Liver (tissue), 9 donors: ENCODE data around the gene PTPA. TPM values are rescaled to one million over a fixed set of nuclear protein-coding genes. Genes with fewer than 3 reads are reported as not detected.

Source experiments
- DNase-seq: peaks from one replicate; pipeline ENCODE4 v3.0.0-alpha.2; 2017; ENCODE audit warnings: low spot score
- H3K27ac ChIP-seq, 2 donors: one replicate each; pipeline ENCODE4 v1.7.0; 2013; ENCODE audit warnings: inconsistent platforms in 2 of 2, low read length in 2 of 2, control low read depth in 1 of 2, low read depth in 1 of 2, mild to moderate bottlenecking in 1 of 2
- H3K27me3 ChIP-seq, 4 donors: one replicate each; pipeline versions ENCODE4 v1.6.1 to v1.7.0; 2013; ENCODE audit warnings: low read length in 3 of 4, inconsistent platforms in 1 of 4, mild to moderate bottlenecking in 1 of 4, moderate library complexity in 1 of 4; ENCODE audit not compliant: control insufficient read depth in 4 of 4, insufficient read depth in 4 of 4
- H3K36me3 ChIP-seq, 4 donors: one replicate each; pipeline versions ENCODE4 v1.6.1 to v1.7.0; 2013; ENCODE audit warnings: low read length in 3 of 4, mild to moderate bottlenecking in 3 of 4, low read depth in 1 of 4, moderate library complexity in 1 of 4; ENCODE audit not compliant: control insufficient read depth in 4 of 4, insufficient read depth in 3 of 4
- H3K4me1 ChIP-seq, 4 donors: one replicate each; pipeline versions ENCODE4 v1.6.1 to v1.7.0; 2013; ENCODE audit warnings: low read length in 3 of 4, mild to moderate bottlenecking in 3 of 4, moderate library complexity in 1 of 4; ENCODE audit not compliant: control insufficient read depth in 4 of 4, insufficient read depth in 4 of 4
- H3K4me3 ChIP-seq, 3 donors: one replicate each; pipeline versions ENCODE4 v1.6.1 to v1.7.0; 2013; ENCODE audit warnings: low read length in 3 of 3, control low read depth in 1 of 3, low read depth in 1 of 3, mild to moderate bottlenecking in 1 of 3
- H3K9ac ChIP-seq, 2 donors: one replicate each; pipeline ENCODE4 v1.7.0; 2013; ENCODE audit warnings: low read length in 2 of 2, mild to moderate bottlenecking in 2 of 2, moderate library complexity in 2 of 2, control low read depth in 1 of 2, low read depth in 1 of 2
- H3K9me3 ChIP-seq, 4 donors: one replicate each; pipeline versions ENCODE4 v1.6.1 to v1.7.0; 2013; ENCODE audit warnings: low read length in 3 of 4; ENCODE audit not compliant: control insufficient read depth in 4 of 4
- ATF3 ChIP-seq: IDR thresholded peaks from 2 replicates; pipeline ENCODE4 v1.6.1; 2016; ENCODE audit warnings: antibody characterized with exemption
- CTCF ChIP-seq: fragments of 150-350 bp; IDR thresholded peaks from 2 replicates; pipeline ENCODE4 v1.5.1; 2017; ENCODE audit warnings: improper control_type of control experiment, low read depth, low read length; ENCODE audit not compliant: missing input control
- FOXA1 ChIP-seq: IDR thresholded peaks from 2 replicates; pipeline ENCODE4 v1.6.1; 2016; ENCODE audit warnings: antibody characterized with exemption
- FOXA2 ChIP-seq: IDR thresholded peaks from 2 replicates; pipeline ENCODE4 v1.6.1; 2016; ENCODE audit warnings: antibody characterized with exemption
- HNF4A ChIP-seq, 2 donors: conservative IDR thresholded peaks; 2 replicates each; pipeline ENCODE4 v1.6.1; 2016; ENCODE audit warnings: antibody characterized with exemption in 2 of 2, mild to moderate bottlenecking in 2 of 2
- HNF4G ChIP-seq: IDR thresholded peaks from 2 replicates; pipeline ENCODE4 v1.6.1; 2016; ENCODE audit warnings: antibody characterized with exemption
- MAX ChIP-seq: IDR thresholded peaks from 2 replicates; pipeline ENCODE4 v1.6.1; 2016; ENCODE audit warnings: antibody characterized with exemption
- NR2F2 ChIP-seq: IDR thresholded peaks from 2 replicates; pipeline ENCODE4 v1.6.1; 2016; ENCODE audit warnings: antibody characterized with exemption
- RAD21 ChIP-seq, 2 donors: IDR thresholded peaks; 2 replicates each; pipeline ENCODE4 v1.6.1; 2016; ENCODE audit warnings: antibody characterized with exemption in 2 of 2, mild to moderate bottlenecking in 2 of 2
- REST ChIP-seq: IDR thresholded peaks from 2 replicates; pipeline ENCODE4 v1.6.1; 2016; ENCODE audit warnings: antibody characterized with exemption, mild to moderate bottlenecking
- RXRA ChIP-seq, 2 donors: IDR thresholded peaks; 2 replicates each; pipeline ENCODE4 v1.6.1; 2017 to 2018; ENCODE audit warnings: antibody characterized with exemption in 2 of 2, mild to moderate bottlenecking in 1 of 2
- SP1 ChIP-seq: IDR thresholded peaks from 2 replicates; pipeline ENCODE4 v1.6.1; 2018; ENCODE audit warnings: antibody characterized with exemption, mild to moderate bottlenecking
- TAF1 ChIP-seq: conservative IDR thresholded peaks from 2 replicates; pipeline ENCODE4 v1.6.1; 2016; ENCODE audit warnings: antibody characterized with exemption, mild to moderate bottlenecking
- YY1 ChIP-seq: IDR thresholded peaks from 2 replicates; pipeline ENCODE4 v1.6.1; 2016; ENCODE audit warnings: antibody characterized with exemption, mild to moderate bottlenecking
- ZBTB33 ChIP-seq: IDR thresholded peaks from 2 replicates; pipeline ENCODE4 v1.6.1; 2016; ENCODE audit warnings: antibody characterized with exemption
- WGBS: extraction: QIAGEN DNeasy Blood & Tissue Kit; methylation state at CpG from one replicate; pipeline ENCODE4 v1.1.7; 2013; 5-methylcytosine and 5-hydroxymethylcytosine counted together
- polyA plus RNA-seq, 2 donors: library from polyadenylated mRNA; stranded (reverse) in 1 of 2; unstranded in 1 of 2; fragments of 200-250 nt in 1 of 2; fragments of >200 nt in 1 of 2; fragmentation: Nextera tagmentation in 1 of 2; extraction: Ambion mirVana in 1 of 2; gene quantifications; one replicate each; pipeline versions ENCODE4 v1.2.1 to v1.2.3, GENCODE V29; 2013 to 2015
- total RNA-seq, 2 donors: library from RNA; depleted of rRNA; stranded (reverse); fragments of >200 nt; gene quantifications; one replicate each; pipeline ENCODE4 v1.2.3, GENCODE V29; 2014
- donor health status: healthy.
- donor health status: healthy.
- donor health status: healthy.
- donor health status: healthy.
- donor health status: healthy.

Gene PTPA
- total and polyA plus RNA-seq, 4 donors, result 27.6 to 66.0 (median 38.4) TPM

- TF ChIP-seq ZBTB33 (no peak), TAF1 (no peak), RAD21 (IDR thresholded peaks at IDR 0.05) (no peak)
Measured at GRCh38 chr9:129172816-129173215, 61.6 kb downstream of the PTPA start (continued).

GRCh38 chr9:129173296-129174101, 62.3 kb downstream of the PTPA start:
- Histone ChIP-seq H3K4me3 (peak overlapping the region in 2 of 3 donors; percentile 71 to 90), H3K27ac (peak overlapping the region; percentile 99), H3K9me3 (no peaks in the 10 kb centered on the region), H3K4me1 (peaks cover 2 to 26% (median 8%) of the 10 kb centered on the region in 4 donors), H3K27me3 (no peaks in the 10 kb centered on the region), H3K36me3 (no peaks in the 10 kb centered on the region), H3K9ac (peak overlapping the region in 1 of 2 donors; percentile 96)
- no peak for DNase-seq
- TF ChIP-seq CTCF (no peak), FOXA1 (no peak), FOXA2 (no peak), ZBTB33 (no peak), MAX (no peak), HNF4G (no peak), NR2F2 (no peak), HNF4A (conservative IDR thresholded peaks at IDR 0.05) (no peak), ATF3 (no peak), REST (no peak), RAD21 (IDR thresholded peaks at IDR 0.05) (no peak), SP1 (no peak), YY1 (no peak), RXRA (IDR thresholded peaks at IDR 0.05) (no peak), TAF1 (no peak)
- 22% methylated on average over 29 of the region's 29 CpGs for WGBS
